Karpas-422 (cell line): ENCODE measurements around the gene ATP8A2. TPM values are rescaled to one million over a fixed set of nuclear protein-coding genes. Genes with fewer than 3 reads are reported as not detected.
A peak's percentile ranks its signal among the peaks of the same experiment; 100 is the strongest.

Experiments
- DNase-seq: peaks from one replicate; pipeline ENCODE4 v3.0.0-alpha.2; 2015
- H2AFZ ChIP-seq: fragments of 200-600 bp; sonication (generic); 2 replicates; pipeline ENCODE4 v1.6.1; 2014; ENCODE audit warnings: antibody characterized with exemption, low read length, mixed read lengths
- H3K27ac ChIP-seq: fragments of 200-600 bp; sonication (generic); 2 replicates; pipeline ENCODE4 v1.5.1; 2014; ENCODE audit warnings: mild to moderate bottlenecking, low read length, moderate library complexity
- H3K27me3 ChIP-seq: fragments of 200-600 bp; sonication (generic); 2 replicates; pipeline ENCODE4 v1.6.1; 2014; ENCODE audit warnings: low read length, mixed read lengths
- H3K36me3 ChIP-seq: fragments of 200-600 bp; sonication (generic); 2 replicates; pipeline ENCODE4 v1.6.1; 2014; ENCODE audit warnings: low read length, mixed read lengths; ENCODE audit not compliant: insufficient read depth
- H3K4me1 ChIP-seq: fragments of 200-600 bp; sonication (generic); 2 replicates; pipeline ENCODE4 v1.6.1; 2014; ENCODE audit warnings: mild to moderate bottlenecking, low read length, mixed read lengths
- H3K4me2 ChIP-seq: fragments of 200-600 bp; sonication (generic); 2 replicates; pipeline ENCODE4 v1.6.1; 2014; ENCODE audit warnings: low read length, low read depth, mild to moderate bottlenecking; ENCODE audit not compliant: poor library complexity, severe bottlenecking
- H3K4me3 ChIP-seq: fragments of 200-600 bp; sonication (generic); 2 replicates; pipeline ENCODE4 v1.5.1; 2014; ENCODE audit warnings: mild to moderate bottlenecking, antibody characterized with exemption, low read length, mixed read lengths
- H3K79me2 ChIP-seq: fragments of 200-600 bp; sonication (generic); 2 replicates; pipeline ENCODE4 v1.6.1; 2014; ENCODE audit warnings: mild to moderate bottlenecking, low read length, mixed read lengths
- H3K9ac ChIP-seq: fragments of 200-600 bp; sonication (generic); 2 replicates; pipeline ENCODE4 v1.6.0; 2014; ENCODE audit warnings: low read length
- H3K9me2 ChIP-seq: fragments of 200-600 bp; sonication (generic), shearing (Covaris generic); replicated peaks from 2 replicates; pipeline ENCODE4 v1.6.0; 2014; ENCODE audit warnings: mild to moderate bottlenecking, low read length, moderate library complexity; ENCODE audit not compliant: insufficient read depth
- H3K9me3 ChIP-seq: fragments of 300-700, 200-600 bp; sonication (generic); 2 replicates; pipeline ENCODE4 v1.6.1; 2014; ENCODE audit warnings: low read length, mixed read lengths
- H4K20me1 ChIP-seq: fragments of 200-600 bp; sonication (generic); 2 replicates; pipeline ENCODE4 v1.6.1; 2014; ENCODE audit warnings: mild to moderate bottlenecking, antibody characterized with exemption, low read length, low read depth; ENCODE audit not compliant: insufficient read depth
- total RNA-seq: library from RNA; depleted of rRNA; stranded (reverse); fragments of >200 nt; shearing (Covaris generic); gene quantifications from 2 replicates; pipeline ENCODE4 v1.2.3, GENCODE V29; 2014; ENCODE audit warnings: low replicate concordance

ATP8A2 gene
- total RNA-seq, 1 experiment from 2014 or later = not detected

DNA sequence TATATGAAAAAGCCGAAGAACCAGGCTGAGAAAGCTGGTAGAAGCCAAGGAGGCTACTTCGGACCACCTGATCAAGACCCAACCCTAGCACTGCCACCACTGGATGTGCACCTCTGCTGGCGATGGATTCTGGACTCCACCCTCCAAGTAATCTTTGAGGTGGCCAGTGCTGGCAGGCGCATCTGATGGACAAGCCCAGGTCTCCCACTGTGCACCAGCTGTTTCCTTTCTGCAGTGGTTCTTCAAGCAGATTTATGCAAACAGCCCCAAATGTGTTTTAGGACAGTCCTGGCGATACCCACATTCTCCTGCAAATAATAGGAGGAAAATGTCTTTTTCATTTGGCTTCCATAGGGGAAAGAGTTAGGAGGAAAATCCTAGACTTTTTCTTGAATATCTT is 507.7 kb downstream of the ATP8A2 start:
- H3K4me3 ChIP-seq = no peak overlapping the region
- H3K79me2 ChIP-seq = no peaks in the 10 kb centered on the region
- no peak for DNase-seq
- H3K27ac ChIP-seq = no peak overlapping the region
- H4K20me1 ChIP-seq = no peaks in the 10 kb centered on the region
- H3K4me2 ChIP-seq = no peak overlapping the region
- H3K4me1 ChIP-seq = peaks cover 9% of the 10 kb centered on the region
- no peak overlapping the region for H2AFZ ChIP-seq
- no peaks in the 10 kb centered on the region for H3K9me2 ChIP-seq
- no peaks in the 10 kb centered on the region for H3K36me3 ChIP-seq
- no peak overlapping the region for H3K9ac ChIP-seq
- no peaks in the 10 kb centered on the region for H3K9me3 ChIP-seq
- H3K27me3 ChIP-seq = no peaks in the 10 kb centered on the region

DNA sequence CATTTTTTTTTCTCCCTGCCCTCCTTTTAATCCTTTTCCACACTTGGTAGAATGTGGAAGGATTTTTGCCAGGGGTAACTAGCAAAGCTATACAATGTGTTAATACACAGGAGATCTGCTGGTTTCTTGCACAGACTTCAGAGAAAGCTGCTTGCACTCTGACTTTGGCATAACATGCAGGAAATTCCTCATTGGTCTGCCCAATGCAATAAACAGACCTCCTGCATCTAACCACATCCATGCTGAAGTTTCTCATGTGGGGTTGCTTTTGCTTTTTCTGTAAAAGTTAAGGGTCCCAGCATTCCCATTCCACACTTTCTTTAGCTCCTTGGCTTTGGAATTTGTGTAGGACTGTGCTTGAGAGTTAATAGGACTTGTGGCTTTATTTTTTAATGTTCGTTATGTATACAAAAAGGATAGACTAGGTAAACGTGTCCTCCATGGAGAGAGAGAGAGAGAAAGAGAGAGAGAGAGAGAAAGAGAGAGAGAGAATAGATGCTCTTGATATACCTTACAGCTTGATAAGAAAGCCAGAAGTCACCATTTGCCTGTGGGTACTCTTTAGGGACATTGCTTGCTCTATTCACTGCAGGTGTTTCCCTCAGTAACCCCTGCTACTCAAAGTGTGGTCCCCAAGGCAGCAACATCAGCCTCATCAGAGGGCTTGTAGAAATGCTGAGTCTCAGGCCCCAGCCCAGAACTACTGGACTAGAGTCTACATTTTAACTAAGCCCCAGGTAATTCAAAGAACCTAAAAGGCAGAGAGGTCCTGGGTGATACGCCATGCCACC is 509.6 kb downstream of the ATP8A2 start:
- Histone ChIP-seq H3K9me3 (no peaks in the 10 kb centered on the region), H3K4me1 (no peaks in the 10 kb centered on the region)

DNA sequence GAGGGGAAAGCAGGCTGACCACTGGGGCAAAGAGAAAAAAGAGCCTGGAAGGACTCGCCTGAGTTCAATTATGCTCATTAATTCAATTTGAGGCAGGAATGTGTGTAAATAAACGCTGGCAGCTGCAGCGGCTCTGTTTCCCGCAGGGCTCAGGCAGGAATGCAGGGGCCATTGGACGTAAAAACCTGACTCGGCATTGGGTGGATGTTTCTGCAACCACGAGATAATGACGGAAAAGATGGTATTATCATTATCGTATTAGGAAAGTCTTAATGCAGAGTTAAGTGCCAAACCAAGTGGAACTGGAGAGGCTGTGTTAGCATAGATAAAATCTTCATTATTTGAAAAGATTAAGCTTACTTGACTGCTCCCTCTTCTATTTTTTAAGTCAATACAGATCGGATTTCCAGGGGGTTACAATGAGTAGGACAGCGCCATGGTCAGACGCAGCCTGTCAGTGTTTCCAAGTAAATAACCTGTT is 510.2 kb downstream of the ATP8A2 start:
- H3K27me3 ChIP-seq = no peaks in the 10 kb centered on the region
- no peak overlapping the region for H3K4me2 ChIP-seq
- no peaks in the 10 kb centered on the region for H3K4me1 ChIP-seq
- no peaks in the 10 kb centered on the region for H4K20me1 ChIP-seq
- no peaks in the 10 kb centered on the region for H3K36me3 ChIP-seq
- H3K79me2 ChIP-seq = no peaks in the 10 kb centered on the region
- H3K9me2 ChIP-seq = no peaks in the 10 kb centered on the region
- no peak overlapping the region for H3K9ac ChIP-seq
- H2AFZ ChIP-seq = no peak overlapping the region
- H3K4me3 ChIP-seq = no peak overlapping the region
- no peak for DNase-seq
- H3K9me3 ChIP-seq = no peaks in the 10 kb centered on the region
- no peak overlapping the region for H3K27ac ChIP-seq

More for the DNA sequence above, 509.6 kb downstream of the ATP8A2 start:
- H3K79me2 ChIP-seq = no peaks in the 10 kb centered on the region
- no peak overlapping the region for H2AFZ ChIP-seq
- H3K4me3 ChIP-seq = no peak overlapping the region
- no peaks in the 10 kb centered on the region for H3K27me3 ChIP-seq
- H3K36me3 ChIP-seq = no peaks in the 10 kb centered on the region
- no peak overlapping the region for H3K4me2 ChIP-seq
- no peak overlapping the region for H3K9ac ChIP-seq
- H4K20me1 ChIP-seq = no peaks in the 10 kb centered on the region
- no peaks in the 10 kb centered on the region for H3K9me2 ChIP-seq
- DNase-seq = no peak
- no peak overlapping the region for H3K27ac ChIP-seq

DNA sequence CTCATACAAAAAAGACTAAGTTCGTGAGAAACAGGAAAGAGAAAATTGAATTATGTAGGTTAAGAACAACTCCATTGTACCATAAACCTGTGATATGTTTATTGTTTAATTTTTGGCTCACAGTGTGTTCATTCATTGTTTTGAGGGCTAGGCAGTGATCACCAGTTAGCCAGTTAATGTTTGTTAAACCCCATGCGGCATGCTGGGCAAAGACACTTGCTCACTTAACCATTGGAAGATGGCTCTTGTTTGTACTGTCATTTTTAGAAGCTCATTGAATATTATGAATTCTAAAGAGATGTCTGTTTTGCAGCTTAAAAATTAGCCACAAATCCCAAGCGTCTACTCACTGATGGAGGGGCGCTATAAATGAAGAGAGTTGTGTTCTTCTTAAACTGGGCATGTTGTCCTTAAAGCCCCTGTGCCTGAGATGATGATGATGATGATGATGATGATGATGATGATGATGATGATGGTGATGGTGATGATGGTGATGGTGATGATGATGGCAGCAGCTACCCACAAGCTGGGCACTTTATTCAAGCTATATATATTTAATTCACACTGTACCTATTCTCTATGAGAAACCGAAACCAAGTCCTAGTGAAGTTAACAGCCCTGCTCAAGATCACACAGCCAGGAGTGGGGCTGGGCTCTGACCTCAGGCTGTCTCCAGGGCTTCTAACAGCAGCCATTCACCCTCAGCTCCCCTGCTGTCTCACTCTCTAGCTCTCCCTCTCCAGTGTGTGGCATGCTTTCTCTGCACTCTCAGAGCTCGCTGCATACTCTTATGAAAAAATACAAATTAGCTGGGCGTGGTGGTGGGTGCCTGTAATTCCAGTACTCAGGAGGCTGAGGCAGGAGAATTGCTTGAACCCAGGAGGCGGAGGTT is 510.9 kb downstream of the ATP8A2 start:
- H3K27ac ChIP-seq = no peak overlapping the region
- H3K9me2 ChIP-seq = no peaks in the 10 kb centered on the region
- H3K4me3 ChIP-seq = no peak overlapping the region
- H3K9me3 ChIP-seq = no peaks in the 10 kb centered on the region
- DNase-seq = no peak
- H3K79me2 ChIP-seq = no peaks in the 10 kb centered on the region
- no peaks in the 10 kb centered on the region for H3K4me1 ChIP-seq
- peak overlapping the region; percentile 19 for H3K4me2 ChIP-seq
- H2AFZ ChIP-seq = no peak overlapping the region
- H4K20me1 ChIP-seq = no peaks in the 10 kb centered on the region
- no peaks in the 10 kb centered on the region for H3K27me3 ChIP-seq
- no peak overlapping the region for H3K9ac ChIP-seq
- H3K36me3 ChIP-seq = no peaks in the 10 kb centered on the region

DNA sequence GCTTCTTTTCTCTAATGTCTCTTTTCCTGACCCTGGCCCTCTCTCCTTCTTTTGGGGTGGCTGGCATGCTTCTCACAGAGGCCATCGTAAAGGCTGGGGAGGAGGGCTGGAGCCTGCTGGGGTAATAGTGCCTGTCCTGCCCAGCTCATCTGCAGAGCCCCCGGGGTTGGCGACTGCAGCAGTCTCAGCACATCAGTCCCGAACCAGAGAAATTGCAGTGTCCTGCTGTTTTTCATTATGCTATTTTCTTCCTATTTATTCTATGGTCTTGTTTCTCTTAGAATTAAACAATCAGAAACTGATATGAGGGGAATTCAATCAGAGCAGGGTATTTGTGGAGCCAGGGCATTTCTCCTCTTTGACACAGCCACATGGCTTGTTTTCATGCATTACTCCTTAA is 513.6 kb downstream of the ATP8A2 start:
- H3K4me3 ChIP-seq = no peak overlapping the region
- no peaks in the 10 kb centered on the region for H3K36me3 ChIP-seq
- H3K4me1 ChIP-seq = no peaks in the 10 kb centered on the region
- H3K9ac ChIP-seq = no peak overlapping the region
- H3K9me3 ChIP-seq = no peaks in the 10 kb centered on the region
- no peak overlapping the region for H2AFZ ChIP-seq
- H3K4me2 ChIP-seq = no peak overlapping the region
- no peak for DNase-seq
- no peaks in the 10 kb centered on the region for H4K20me1 ChIP-seq
- H3K79me2 ChIP-seq = no peaks in the 10 kb centered on the region
- no peak overlapping the region for H3K27ac ChIP-seq
- no peaks in the 10 kb centered on the region for H3K27me3 ChIP-seq
- H3K9me2 ChIP-seq = no peaks in the 10 kb centered on the region

DNA sequence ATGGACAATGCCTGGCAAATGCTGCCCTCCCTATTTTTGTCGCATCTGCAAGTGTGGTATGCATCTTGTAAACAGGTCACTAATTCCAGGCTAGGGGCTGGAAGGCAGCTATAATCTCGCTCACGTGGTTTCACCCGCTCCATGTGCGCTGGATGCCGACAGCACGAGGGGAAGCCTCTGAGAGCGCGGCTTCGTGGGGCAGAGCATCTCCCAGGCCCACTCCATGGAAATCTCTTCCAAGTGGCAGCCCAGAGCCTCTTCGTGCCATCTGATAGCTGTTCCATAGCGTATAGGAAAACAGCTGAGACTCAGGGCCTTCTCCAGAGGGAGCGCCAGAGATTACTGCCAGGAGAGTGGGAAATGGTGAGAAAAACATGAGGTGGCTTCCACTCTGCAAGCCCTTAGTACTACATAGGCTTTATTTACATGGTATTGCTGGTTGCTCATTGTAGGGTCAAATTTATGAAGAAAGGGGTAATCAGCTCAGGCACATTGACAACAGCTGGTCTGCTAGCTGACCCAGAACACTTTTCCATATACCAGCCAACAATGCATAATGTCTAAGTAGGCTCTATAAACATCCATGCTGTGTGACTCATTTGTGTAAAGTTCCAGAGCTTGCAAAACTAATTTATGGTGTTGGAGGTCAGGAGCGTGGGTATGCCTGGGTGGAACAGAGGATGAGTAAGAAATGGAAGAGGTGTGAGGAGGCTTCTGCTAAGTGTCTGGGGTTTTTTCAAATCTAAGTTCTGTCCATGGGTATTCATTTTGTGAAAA is 514.9 kb downstream of the ATP8A2 start:
- Histone ChIP-seq H3K4me1 (no peaks in the 10 kb centered on the region), H3K9me3 (no peaks in the 10 kb centered on the region), H3K4me3 (no peak overlapping the region), H3K4me2 (no peak overlapping the region), H3K9me2 (no peaks in the 10 kb centered on the region), H3K36me3 (no peaks in the 10 kb centered on the region), H3K79me2 (no peaks in the 10 kb centered on the region), H3K27ac (no peak overlapping the region), H4K20me1 (no peaks in the 10 kb centered on the region), H3K9ac (no peak overlapping the region), H3K27me3 (no peaks in the 10 kb centered on the region), H2AFZ (no peak overlapping the region)
- no peak for DNase-seq

DNA sequence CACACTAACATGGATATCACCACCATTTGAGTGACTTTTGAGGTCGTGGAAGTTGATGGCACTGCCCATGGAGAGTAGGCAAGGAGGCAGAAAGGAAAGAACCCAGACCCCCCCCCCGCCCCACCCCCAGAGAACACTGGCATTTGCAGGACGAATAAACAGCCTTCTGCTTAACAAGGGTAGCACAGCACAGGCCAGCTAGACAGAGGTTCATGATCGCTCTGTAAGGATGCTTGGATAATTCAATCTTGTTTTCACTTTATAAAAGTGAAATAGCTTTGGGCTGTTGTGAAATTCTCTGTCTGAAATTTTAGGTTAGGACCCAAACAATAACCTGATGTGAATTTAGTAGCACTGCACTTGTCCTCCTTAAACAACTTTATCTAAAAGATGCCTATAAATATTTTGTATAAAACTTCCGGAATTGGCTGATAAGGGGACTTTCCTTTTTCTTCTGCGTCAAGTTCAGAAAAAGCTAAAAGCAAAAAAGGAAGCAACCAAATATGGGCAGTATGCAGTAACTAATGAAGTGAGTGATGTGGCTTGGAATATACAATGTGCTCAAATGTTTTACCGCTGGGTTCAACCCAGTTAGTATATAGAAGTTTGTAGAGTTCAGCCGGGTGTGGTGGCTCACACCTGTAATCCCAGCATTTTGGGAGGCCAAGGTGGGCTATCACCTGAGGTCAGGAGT is 516.3 kb downstream of the ATP8A2 start:
- Histone ChIP-seq H3K27ac (no peak overlapping the region), H3K4me2 (no peak overlapping the region), H3K27me3 (no peaks in the 10 kb centered on the region), H3K9me2 (no peaks in the 10 kb centered on the region), H3K9me3 (no peaks in the 10 kb centered on the region), H3K36me3 (no peaks in the 10 kb centered on the region), H3K4me3 (no peak overlapping the region), H2AFZ (no peak overlapping the region), H3K79me2 (no peaks in the 10 kb centered on the region), H3K4me1 (no peaks in the 10 kb centered on the region), H3K9ac (no peak overlapping the region), H4K20me1 (no peaks in the 10 kb centered on the region)
- DNase-seq = no peak
